ENCODE data around the gene ANAPC5.

ANAPC5 gene

GRCh38 chr12:121364683-121365121 is 12.5 kb upstream of the ANAPC5 start:
- Histone ChIP-seq H2AFZ (ENCODE audit: low read depth, low read length) (peak overlapping the region; percentile 33), H3K36me3 (replicated peaks; ENCODE audit: low read depth, low read length) (no peaks in the 10 kb centered on the region), H3K4me2 (ENCODE audit: low read length) (no peak overlapping the region)

GRCh38 chr12:121358073-121358472 is 5.9 kb upstream of the ANAPC5 start:
- H3K79me2 ChIP-seq (ENCODE audit: low read length) = no peaks in the 10 kb centered on the region
- no peaks in the 10 kb centered on the region for H3K9me3 ChIP-seq (ENCODE audit: insufficient read depth, low read length)
- peaks cover 2% of the 10 kb centered on the region for H3K4me1 ChIP-seq (ENCODE audit: low read length)
- no peak overlapping the region for H3K4me3 ChIP-seq (ENCODE audit: low read length)
- no peak overlapping the region for H3K27ac ChIP-seq (ENCODE audit: low read length)
- no peak overlapping the region for H2AFZ ChIP-seq (ENCODE audit: low read depth, low read length)
- H3K36me3 ChIP-seq (replicated peaks; ENCODE audit: low read depth, low read length) = no peaks in the 10 kb centered on the region
- no peak overlapping the region for H3K4me2 ChIP-seq (ENCODE audit: low read length)
- no peaks in the 10 kb centered on the region for H3K27me3 ChIP-seq (ENCODE audit: low read depth, low read length)
- TF ChIP-seq CTCF (IDR thresholded peaks at IDR 0.05; ENCODE audit: low read depth, low read length) (no peak), EZH2phosphoT487 (IDR thresholded peaks at IDR 0.05; ENCODE audit: low read depth) (no peak)
- H4K20me1 ChIP-seq (ENCODE audit: insufficient read depth, low read length) = no peaks in the 10 kb centered on the region
- H3K9ac ChIP-seq (ENCODE audit: low read length) = no peak overlapping the region

More at GRCh38 chr12:121364683-121365121, 12.5 kb upstream of the ANAPC5 start:
- no peaks in the 10 kb centered on the region for H4K20me1 ChIP-seq (ENCODE audit: insufficient read depth, low read length)
- no peak overlapping the region for H3K27ac ChIP-seq (ENCODE audit: low read length)
- H3K4me3 ChIP-seq (ENCODE audit: low read length) = no peak overlapping the region
- peaks cover 22% of the 10 kb centered on the region for H3K27me3 ChIP-seq (ENCODE audit: low read depth, low read length)
- H3K9me3 ChIP-seq (ENCODE audit: insufficient read depth, low read length) = no peaks in the 10 kb centered on the region
- H3K79me2 ChIP-seq (ENCODE audit: low read length) = no peaks in the 10 kb centered on the region
- no peaks in the 10 kb centered on the region for H3K4me1 ChIP-seq (ENCODE audit: low read length)
- TF ChIP-seq EZH2phosphoT487 (IDR thresholded peaks at IDR 0.05; ENCODE audit: low read depth) (no peak), CTCF (IDR thresholded peaks at IDR 0.05; ENCODE audit: low read depth, low read length) (no peak)
- H3K9ac ChIP-seq (ENCODE audit: low read length) = no peak overlapping the region

- no peak for TF ChIP-seq CTCF (IDR thresholded peaks at IDR 0.05; ENCODE audit: low read depth, low read length)
- TF ChIP-seq EZH2phosphoT487 (IDR thresholded peaks at IDR 0.05; ENCODE audit: low read depth) = no peak
- H2AFZ ChIP-seq (ENCODE audit: low read depth, low read length) = no peak overlapping the region
- no peaks in the 10 kb centered on the region for H3K9me3 ChIP-seq (ENCODE audit: insufficient read depth, low read length)
- no peak overlapping the region for H3K4me2 ChIP-seq (ENCODE audit: low read length)
- no peaks in the 10 kb centered on the region for H3K36me3 ChIP-seq (replicated peaks; ENCODE audit: low read depth, low read length)
- H3K4me3 ChIP-seq (ENCODE audit: low read length) = no peak overlapping the region
- no peaks in the 10 kb centered on the region for H3K79me2 ChIP-seq (ENCODE audit: low read length)
- H3K9ac ChIP-seq (ENCODE audit: low read length) = no peak overlapping the region
- no peaks in the 10 kb centered on the region for H3K27me3 ChIP-seq (ENCODE audit: low read depth, low read length)
- H4K20me1 ChIP-seq (ENCODE audit: insufficient read depth, low read length) = no peaks in the 10 kb centered on the region
- H3K27ac ChIP-seq (ENCODE audit: low read length) = no peak overlapping the region
- H3K4me1 ChIP-seq (ENCODE audit: low read length) = peaks cover 4% of the 10 kb centered on the region
These were observed 5.1 kb upstream of the ANAPC5 start for GRCh38 chr12:121357331-121357730.

- H3K27ac ChIP-seq (ENCODE audit: low read length) = no peak overlapping the region
- H3K9ac ChIP-seq (ENCODE audit: low read length) = no peak overlapping the region
- TF ChIP-seq EZH2phosphoT487 (IDR thresholded peaks at IDR 0.05; ENCODE audit: low read depth) = no peak
- TF ChIP-seq CTCF (IDR thresholded peaks at IDR 0.05; ENCODE audit: low read depth, low read length) = no peak
- H3K4me1 ChIP-seq (ENCODE audit: low read length) = peaks cover 4% of the 10 kb centered on the region
- H4K20me1 ChIP-seq (ENCODE audit: insufficient read depth, low read length) = no peaks in the 10 kb centered on the region
- peaks cover 6% of the 10 kb centered on the region for H3K79me2 ChIP-seq (ENCODE audit: low read length)
- no peak overlapping the region for H2AFZ ChIP-seq (ENCODE audit: low read depth, low read length)
- H3K4me3 ChIP-seq (ENCODE audit: low read length) = no peak overlapping the region
- no peak overlapping the region for H3K4me2 ChIP-seq (ENCODE audit: low read length)
- H3K27me3 ChIP-seq (ENCODE audit: low read depth, low read length) = no peaks in the 10 kb centered on the region
- H3K9me3 ChIP-seq (ENCODE audit: insufficient read depth, low read length) = no peaks in the 10 kb centered on the region
- no peaks in the 10 kb centered on the region for H3K36me3 ChIP-seq (replicated peaks; ENCODE audit: low read depth, low read length)
These were observed 4.4 kb upstream of the ANAPC5 start for GRCh38 chr12:121356657-121357056.
